GM19099 (cell line): ENCODE results near the gene PDIK1L.

Source experiments
- POLR2A ChIP-seq: IDR thresholded peaks from 3 replicates; pipeline ENCODE4 v1.6.1; 2011; ENCODE audit warnings: low read depth; ENCODE audit not compliant: insufficient read length; ENCODE audit errors: extremely low read depth

Gene PDIK1L

DNA sequence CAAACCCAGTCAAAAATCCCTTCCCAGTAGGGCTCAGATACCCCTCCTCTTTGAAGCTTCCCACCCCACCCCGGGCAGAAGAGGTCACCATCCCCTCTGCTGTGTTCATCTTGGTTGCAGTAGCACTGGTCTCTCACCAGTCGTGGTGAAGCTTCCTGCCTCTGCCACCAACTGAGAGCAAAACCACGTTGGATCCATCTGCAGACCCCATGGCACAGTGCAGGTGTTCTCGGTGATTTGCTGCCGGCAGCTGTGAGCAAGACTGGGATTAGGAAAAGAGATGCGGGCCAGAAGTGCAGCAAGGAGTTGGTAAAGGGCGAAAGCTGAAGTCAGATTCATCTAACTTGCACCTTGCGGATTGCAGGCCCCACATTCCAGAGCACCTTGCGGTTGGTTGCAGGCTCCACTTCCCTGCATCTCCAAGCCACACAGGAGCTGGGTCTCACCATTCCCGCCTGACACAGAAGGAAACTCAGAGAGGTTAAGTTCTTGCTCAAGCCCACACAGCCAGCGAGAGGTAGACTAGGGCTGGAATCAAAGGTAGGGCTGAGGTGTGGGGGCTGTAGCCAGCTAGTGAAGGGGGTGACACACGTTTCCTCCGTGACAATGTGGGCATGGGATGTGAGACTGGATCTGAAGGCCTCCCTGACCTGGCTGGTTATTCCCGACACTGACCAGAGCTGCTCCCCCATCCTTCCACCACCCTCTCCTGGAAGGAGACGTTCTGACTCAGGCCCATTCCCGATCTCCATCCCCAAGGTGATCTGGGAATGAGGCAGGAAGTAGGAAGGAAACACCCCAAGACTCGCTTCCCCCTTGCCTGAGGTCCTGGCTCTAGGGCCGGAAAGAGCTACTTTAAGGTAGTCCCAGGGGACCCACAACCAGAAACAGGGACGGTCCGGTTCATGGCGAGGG, 44.0 kb downstream of the PDIK1L start:
- no peak for TF ChIP-seq POLR2A

DNA sequence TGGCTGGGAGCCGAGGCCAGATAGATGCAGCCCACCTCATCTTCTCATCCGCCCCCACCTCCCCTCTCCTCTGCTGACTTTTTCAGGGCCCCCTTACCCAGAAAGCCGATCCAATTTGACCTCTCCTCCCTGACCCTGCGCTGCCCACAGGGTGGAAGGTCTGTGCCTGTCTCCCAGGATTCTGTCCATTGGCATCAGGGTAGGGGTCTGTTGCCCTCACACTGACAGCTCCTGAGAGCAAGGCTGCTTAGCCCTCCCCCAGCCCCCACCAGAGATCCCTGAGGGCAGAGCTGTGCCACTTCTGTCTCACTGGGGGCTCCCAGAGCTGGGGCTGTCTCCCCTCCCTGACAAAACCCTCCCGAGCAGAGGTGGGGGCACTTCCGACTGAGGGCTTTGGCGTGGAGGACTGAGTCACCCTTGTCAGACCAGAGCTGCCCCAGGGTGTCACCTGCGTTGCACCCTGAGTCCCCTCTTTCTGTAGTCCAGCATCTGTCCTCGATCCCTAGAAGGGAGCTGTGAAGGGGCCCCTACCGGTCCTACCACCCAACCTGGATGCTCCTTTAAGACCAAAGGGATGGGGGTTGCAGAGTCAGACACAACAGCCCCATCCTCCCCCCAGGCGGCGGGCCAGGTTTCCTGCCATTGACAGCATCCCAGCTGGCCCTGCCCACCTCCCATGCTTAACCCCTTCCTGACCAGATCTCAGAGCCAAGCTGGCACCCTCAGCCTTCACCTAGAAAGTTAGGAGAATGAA, 44.8 kb downstream of the PDIK1L start:
- TF ChIP-seq POLR2A, result no peak

DNA sequence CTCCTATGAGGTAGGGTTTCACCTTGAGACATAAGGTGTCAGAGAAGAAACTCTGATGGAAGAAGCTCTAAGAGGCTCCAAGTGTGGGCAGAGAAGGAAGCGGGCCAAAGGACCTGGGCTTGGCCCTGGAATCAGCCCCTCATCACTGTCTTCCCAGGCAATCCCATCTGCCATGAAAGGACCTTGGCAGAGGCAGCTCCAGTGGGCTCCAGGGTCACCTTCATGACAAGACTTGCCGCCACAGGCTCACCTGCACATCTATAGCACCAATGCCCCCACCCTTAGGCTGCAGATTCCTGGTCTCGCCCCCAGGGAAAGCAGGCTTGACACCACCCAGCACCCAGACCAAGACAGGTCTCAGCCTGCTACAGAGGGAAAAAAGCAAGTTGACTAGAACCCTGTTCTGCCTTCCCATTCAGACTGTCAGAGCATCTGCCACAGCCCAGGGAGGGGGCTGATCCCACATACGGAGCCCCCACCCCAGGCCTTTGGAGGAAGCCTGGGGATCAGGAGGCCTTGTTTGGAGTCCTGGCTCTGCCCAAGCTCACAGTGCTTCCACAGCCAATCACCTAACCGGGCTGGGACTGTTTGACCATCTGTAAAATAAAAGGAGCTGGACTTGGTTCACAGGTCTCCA, 46.8 kb downstream of the PDIK1L start:
- no peak for TF ChIP-seq POLR2A

DNA sequence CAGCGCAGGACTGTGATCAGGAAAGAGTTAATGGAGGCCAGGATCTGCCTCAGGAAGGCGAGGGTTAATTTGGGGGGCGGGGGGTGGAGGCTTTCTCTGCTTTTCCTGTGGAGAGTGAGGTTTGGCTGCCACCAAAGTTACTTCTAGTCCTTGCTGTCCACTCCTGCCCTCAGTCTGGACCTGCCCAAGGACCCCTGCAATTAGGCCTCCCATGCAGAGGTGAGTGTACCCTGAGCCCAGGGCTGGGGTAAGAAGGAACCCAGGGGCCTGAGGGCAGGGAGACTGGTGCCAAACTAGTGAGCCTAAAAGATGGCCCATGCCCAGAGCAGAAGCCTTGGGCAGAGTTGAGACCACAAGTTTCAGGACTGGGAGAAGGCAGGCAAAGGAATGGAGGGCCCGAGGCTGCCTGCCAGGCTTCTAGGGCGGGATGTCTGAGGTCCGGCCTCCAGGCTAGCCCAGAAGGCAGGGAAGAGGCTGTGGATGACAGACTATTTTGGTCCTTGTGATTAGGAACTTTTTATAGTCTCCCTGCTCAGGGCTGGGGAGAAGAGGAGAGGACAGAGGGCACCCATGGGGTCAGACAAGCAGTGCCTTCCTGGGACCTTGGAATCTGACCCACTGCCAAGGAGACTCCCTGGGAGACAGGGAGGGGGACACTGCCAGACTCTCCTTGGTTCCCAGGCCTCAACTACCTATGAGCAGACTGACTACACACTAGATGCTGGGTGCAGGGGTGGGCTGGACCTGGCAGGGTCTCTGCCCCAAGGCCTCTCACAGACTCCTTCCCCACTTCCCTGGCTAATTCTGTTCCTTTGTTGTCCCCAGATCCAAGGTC, 47.5 kb downstream of the PDIK1L start, which contains the start of gene FAM110D:
Gene FAM110D, plus strand, starts transcription at position 172 of the 835 bp plus-strand sequence. CDS start 2,213 bp downstream, outside the sequence.
- TF ChIP-seq POLR2A, result no peak

DNA sequence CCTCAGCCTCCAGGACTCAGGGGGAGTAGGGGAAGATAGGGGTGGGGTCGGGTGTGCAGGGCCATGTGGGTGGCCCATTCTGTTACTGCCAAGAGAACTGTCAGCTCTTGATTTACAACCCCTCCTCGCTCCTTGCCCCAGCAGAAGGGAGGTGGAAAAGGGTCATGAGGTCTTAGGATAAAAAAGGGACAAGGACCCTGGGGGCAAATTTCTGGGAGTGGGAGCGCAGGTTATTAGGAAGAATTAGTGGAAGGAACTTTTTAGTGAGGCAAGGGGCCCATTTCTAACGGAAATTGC, 48.1 kb downstream of the PDIK1L start:
- TF ChIP-seq POLR2A, result no peak

DNA sequence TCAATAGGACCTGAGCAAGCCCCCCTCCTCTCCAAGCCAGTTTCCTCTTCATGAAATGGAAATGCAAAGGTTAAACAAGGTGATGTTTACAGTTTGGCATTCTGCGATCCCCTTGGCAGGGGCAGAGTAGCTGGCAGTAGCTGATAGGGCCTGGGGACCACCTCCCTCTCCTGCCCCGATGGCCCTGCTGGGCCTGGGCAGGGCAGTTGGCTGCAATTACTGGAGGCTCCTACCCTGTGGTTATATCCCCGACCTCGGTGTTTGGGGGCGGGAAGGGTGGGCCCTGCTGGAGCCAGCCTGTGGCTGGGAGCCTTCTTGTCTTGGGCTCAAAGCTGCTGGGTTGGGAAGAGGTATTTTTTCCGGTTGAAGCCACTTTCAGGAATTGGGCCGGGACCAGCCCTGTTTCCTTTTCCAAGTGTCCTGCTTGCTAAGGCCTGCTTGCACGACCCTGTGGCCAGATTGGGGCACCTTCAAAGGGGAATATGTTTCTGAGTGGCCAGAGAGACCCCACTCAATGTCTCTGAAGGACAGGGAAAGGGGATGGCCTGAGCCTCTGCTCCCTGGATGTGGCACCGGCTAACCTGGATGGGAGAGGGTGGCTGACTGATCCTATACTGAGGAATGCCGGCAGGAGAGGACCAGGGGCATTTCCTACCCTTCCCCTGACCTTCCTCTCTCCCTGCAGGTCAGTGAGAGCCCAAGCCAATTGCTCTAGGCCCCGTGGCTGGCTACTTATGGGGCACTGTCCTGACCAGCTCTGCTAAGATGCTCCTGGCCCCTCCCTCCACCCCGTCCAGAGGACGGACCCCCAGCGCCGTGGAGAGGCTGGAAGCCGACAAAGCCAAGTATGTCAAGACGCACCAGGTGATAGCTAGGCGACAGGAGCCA, 49.1 kb downstream of the PDIK1L start:
- no peak for TF ChIP-seq POLR2A

DNA sequence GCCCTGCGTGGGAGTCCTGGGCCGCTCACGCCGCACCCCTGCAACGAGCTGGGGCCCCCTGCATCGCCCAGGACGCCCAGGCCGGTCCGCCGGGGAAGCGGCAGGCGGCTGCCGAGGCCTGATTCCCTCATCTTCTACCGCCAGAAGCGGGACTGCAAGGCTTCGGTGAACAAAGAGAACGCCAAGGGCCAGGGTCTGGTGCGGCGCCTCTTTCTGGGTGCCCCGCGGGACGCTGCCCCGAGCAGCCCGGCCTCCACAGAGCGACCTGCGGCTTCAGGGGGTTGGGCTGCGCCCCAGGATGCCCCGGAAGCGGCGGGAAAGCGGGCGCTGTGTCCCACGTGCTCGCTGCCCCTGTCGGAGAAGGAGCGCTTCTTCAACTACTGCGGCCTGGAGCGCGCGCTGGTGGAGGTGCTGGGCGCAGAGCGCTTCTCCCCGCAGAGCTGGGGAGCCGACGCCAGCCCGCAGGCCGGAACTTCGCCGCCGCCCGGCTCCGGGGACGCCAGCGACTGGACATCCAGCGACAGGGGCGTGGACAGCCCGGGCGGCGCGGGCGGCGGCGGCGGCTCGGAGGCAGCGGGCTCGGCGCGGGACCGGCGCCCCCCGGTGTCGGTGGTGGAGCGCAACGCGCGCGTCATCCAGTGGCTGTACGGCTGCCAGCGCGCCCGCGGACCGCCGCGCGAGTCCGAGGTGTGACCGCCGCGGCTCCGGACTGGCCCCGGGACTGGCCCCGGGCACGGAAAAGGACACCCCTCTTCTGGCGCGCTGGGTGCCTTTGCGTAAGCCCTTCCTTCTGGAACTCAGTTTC, 50.0 kb downstream of the PDIK1L start:
- TF ChIP-seq POLR2A, result no peak

DNA sequence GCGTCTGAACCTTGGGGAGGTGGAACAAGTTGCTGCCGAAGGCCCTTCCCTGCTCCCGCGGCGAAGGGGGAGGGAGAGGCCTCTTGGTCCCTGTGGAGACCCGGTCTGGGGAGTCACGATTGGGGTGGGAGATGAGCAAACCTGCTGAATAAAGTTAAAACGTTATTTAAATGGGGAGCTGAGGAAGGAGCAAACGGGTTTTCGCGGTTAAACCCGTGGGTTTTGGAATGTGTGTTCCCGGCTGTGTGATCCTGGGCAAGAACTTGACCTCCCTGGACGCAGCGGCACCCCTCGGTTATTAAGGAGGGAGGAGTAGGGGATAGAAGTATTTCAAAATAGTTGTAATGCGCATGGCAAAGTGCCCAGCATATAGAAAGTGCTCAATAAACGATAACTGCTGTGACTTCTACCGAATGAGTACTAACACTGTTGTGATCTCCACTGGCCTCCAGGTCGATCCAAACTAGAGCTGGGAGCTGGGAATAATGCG, 50.6 kb downstream of the PDIK1L start:
- no peak for TF ChIP-seq POLR2A

DNA sequence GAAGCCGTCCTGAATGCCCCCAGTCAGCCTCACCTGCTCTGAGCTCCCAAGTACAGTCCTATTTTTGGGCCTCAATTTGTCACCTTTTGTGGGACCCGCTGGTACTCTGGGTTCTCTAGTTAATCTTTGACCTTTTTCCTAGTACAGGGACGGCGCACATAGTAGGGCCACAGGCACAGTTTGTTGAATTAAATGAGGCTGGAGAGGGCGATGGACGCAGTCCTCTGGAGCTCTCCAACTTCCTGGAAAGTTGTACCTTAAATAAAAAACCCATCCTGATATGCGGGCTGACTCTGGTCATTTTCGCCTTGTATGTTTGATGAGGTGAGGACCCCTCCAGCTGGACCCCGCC, 52.0 kb downstream of the PDIK1L start:
- TF ChIP-seq POLR2A, result no peak

DNA sequence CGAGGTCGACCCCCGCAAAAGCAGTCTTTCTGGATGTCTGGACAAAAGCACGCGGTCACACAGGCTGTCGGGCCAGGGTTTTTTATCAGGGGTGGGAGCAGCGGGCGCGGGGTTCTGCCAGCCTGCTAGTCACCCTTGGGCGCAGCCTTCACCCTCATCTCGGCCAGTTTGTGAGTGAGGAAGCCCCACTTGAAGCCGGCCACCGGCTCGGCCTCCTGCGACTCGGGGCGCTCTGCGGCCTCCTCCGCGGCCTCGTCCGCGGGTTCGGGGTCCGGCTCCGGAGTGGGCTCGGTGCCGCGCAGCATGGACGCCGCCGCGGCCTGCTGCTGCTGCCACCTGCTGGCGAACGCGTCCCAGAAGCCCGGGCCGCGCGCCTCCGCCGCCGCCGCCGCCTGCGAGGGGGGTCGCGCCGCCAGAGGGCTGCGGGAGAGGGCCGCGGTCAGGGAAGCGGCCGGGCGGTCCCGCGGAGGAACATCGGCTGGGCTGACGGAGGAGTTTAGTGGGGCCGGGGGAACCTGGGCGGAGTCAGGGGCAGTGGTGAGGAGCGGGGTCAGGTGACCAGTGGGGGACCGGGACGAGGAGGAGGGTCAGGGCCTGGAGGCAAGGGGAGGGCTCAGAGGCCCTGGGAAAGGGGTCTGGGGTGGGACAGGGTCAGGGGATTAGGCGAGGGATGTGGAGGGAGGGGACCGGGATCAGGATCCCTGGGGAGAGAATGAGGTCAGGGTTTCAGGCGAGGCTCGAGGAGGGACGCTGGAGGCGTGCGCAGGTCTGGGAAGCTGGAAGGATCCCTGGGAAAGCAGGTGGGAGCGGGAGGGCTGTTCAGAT, 52.6 kb downstream of the PDIK1L start:
- no peak for TF ChIP-seq POLR2A

DNA sequence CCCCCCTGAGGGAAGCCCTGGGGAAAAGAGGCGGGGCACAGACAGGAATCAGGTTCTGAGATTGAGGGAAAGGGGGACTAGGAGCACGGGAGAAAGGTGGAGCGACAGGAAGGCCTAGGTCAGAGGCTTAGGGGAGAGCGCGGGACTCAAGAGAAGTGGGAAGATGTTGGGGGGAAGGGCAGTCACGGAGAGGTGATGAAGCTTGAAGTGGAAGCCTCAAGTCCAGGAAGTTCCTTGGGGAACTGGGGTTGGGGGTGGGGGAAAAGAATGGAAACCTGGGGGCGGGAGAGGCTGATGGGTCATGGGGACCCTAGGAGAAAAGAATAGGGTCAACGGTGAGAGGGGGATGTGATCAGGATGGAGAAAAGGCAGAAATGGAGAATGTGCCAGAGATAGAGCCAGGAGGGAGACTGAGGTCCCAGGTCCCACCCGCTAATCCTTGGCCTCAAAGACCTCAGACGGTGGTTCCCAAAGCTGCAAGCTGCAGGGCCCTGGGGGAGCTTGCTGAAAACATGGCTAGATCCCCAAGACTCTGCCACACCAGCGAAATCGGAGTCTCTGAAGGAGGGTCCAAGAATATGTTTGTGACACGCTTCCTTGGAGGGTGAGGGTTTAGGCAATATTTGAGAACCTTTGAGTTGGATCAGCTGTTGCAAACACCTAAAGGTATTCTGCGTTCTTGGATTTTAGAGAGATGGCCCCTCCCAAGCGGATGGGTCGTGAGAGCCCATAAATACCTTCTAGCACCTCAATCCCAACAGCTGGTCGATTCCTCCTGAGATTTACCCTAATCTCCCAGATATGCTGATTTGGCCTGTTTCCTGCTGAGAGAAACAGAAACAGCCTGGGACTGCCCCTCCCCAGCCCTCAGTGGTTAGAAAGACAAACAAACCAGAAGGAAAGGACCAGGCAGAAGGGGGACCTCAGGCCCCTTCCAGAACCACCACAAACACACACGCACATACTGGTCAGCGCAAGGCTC, 53.5 kb downstream of the PDIK1L start:
- no peak for TF ChIP-seq POLR2A
